ENCODE measurements around the gene OR2C3.
"Not testable (repeated sequence)": the region's sequence is repeated elsewhere in the genome, so short reads cannot be mapped to it uniquely, and the experiment has no call there.

The OR2C3 gene

GRCh38 chr1:247536340-247536739 lies at the start of gene OR2C3:
OR2C3 (minus strand) TSS chr1:247536440; CDS start chr1:247532511, 3,929 bp downstream.
- DNase-seq (ENCODE audit: low read depth) = no peak

GRCh38 chr1:247578946-247579460 lies 42.8 kb upstream of the OR2C3 start:
- DNase-seq (ENCODE audit: low read depth) = no peak

GRCh38 chr1:247576514-247576913 lies 40.3 kb upstream of the OR2C3 start:
- no peak for DNase-seq (ENCODE audit: low read depth)

GRCh38 chr1:247574664-247575063 lies 38.4 kb upstream of the OR2C3 start:
- no peak for DNase-seq (ENCODE audit: low read depth)

GRCh38 chr1:247574236-247574635 lies 38.0 kb upstream of the OR2C3 start:
- DNase-seq (ENCODE audit: low read depth) = no peak

- no peak for DNase-seq (ENCODE audit: low read depth)
These were observed 26.0 kb upstream of the OR2C3 start for GRCh38 chr1:247562198-247562597.

- DNase-seq (ENCODE audit: low read depth) = no peak
These were observed 25.5 kb upstream of the OR2C3 start for GRCh38 chr1:247561711-247562110.

GRCh38 chr1:247557926-247558674 lies 21.9 kb upstream of the OR2C3 start:
- DNase-seq (ENCODE audit: low read depth) = no peak

GRCh38 chr1:247552231-247552630 lies 16.0 kb upstream of the OR2C3 start:
- no peak for DNase-seq (ENCODE audit: low read depth)

GRCh38 chr1:247551721-247552120 lies 15.5 kb upstream of the OR2C3 start:
- DNase-seq (ENCODE audit: low read depth) = no peak

- no peak for DNase-seq (ENCODE audit: low read depth)
These were observed 12.5 kb upstream of the OR2C3 start, which contains the start of gene GCSAML for GRCh38 chr1:247548769-247549182. GCSAML (plus strand) TSS chr1:247549134; CDS start chr1:247549192, 58 bp downstream.

- DNase-seq (ENCODE audit: low read depth) = no peak
These were observed 11.9 kb upstream of the OR2C3 start for GRCh38 chr1:247548092-247548491.

- DNase-seq (ENCODE audit: low read depth) = no peak
These were observed 6.6 kb upstream of the OR2C3 start for GRCh38 chr1:247542811-247543210.

- DNase-seq (ENCODE audit: low read depth) = no peak
These were observed 4.3 kb upstream of the OR2C3 start for GRCh38 chr1:247540581-247540980.

GRCh38 chr1:247539215-247539614 lies 3.0 kb upstream of the OR2C3 start:
- DNase-seq (ENCODE audit: low read depth) = no peak

- no peak for DNase-seq (ENCODE audit: low read depth)
These were observed 2.3 kb upstream of the OR2C3 start for GRCh38 chr1:247538561-247538960.

- DNase-seq (ENCODE audit: low read depth) = no peak
These were observed 838 bp downstream of the OR2C3 start for GRCh38 chr1:247535402-247535801.

- DNase-seq (ENCODE audit: low read depth) = no peak
These were observed 4.3 kb downstream of the OR2C3 start for GRCh38 chr1:247531937-247532336.

GRCh38 chr1:247530785-247531184 lies 5.5 kb downstream of the OR2C3 start:
- no peak for DNase-seq (ENCODE audit: low read depth)

GRCh38 chr1:247529771-247530355 lies 6.4 kb downstream of the OR2C3 start:
- no peak for DNase-seq (ENCODE audit: low read depth)

GRCh38 chr1:247528812-247529474 lies 7.3 kb downstream of the OR2C3 start:
- no peak for DNase-seq (ENCODE audit: low read depth)

- DNase-seq (ENCODE audit: low read depth) = not testable (repeated sequence)
These were observed 14.4 kb downstream of the OR2C3 start for GRCh38 chr1:247521886-247522285.

GRCh38 chr1:247518613-247518891 lies 17.7 kb downstream of the OR2C3 start:
- no peak for DNase-seq (ENCODE audit: low read depth)

Measured in activated T-helper 9 cell treated with anti-CD3 and anti-CD28 coated beads, Interleukin-2, amount 50 U/mL, for 16 hours (primary cell).